NCI-H345 (cell line): ENCODE results near the gene HK1.
"Not testable (repeated sequence)": the region's sequence is repeated elsewhere in the genome, so short reads cannot be mapped to it uniquely, and the experiment has no call there.

Experiments
- DNase-seq: peaks from one replicate; lab custom pipeline; 2025; lab: John Stamatoyannopoulos, UW

Gene HK1

GRCh38 chr10:69259547-69260243 lies 18.6 kb upstream of the HK1 start:
- DNase-seq = no peak

- no peak for DNase-seq
Observed at GRCh38 chr10:69261184-69261583, 17.1 kb upstream of the HK1 start.

GRCh38 chr10:69262292-69262751 lies 16.0 kb upstream of the HK1 start:
- DNase-seq = no peak

GRCh38 chr10:69265521-69265920 lies 12.8 kb upstream of the HK1 start:
- no peak for DNase-seq

GRCh38 chr10:69268761-69269416 lies 9.4 kb upstream of the HK1 start:
- DNase-seq = no peak

GRCh38 chr10:69269761-69270160 lies 8.5 kb upstream of the HK1 start:
- DNase-seq = no peak

GRCh38 chr10:69270990-69271389 lies 7.3 kb upstream of the HK1 start:
- DNase-seq = no peak

- DNase-seq = no peak
Observed at GRCh38 chr10:69272624-69273023, 5.7 kb upstream of the HK1 start.

- no peak for DNase-seq
Observed at GRCh38 chr10:69275444-69275843, 2.9 kb upstream of the HK1 start.

GRCh38 chr10:69276503-69276902 lies 1.8 kb upstream of the HK1 start:
- no peak for DNase-seq

- no peak for DNase-seq
Observed at GRCh38 chr10:69279110-69279509, 814 bp downstream of the HK1 start.

- no peak for DNase-seq
Observed at GRCh38 chr10:69281507-69282413, 3.5 kb downstream of the HK1 start.

GRCh38 chr10:69284402-69284801 lies 6.1 kb downstream of the HK1 start:
- DNase-seq = not testable (repeated sequence)

GRCh38 chr10:69285699-69286098 lies 7.4 kb downstream of the HK1 start:
- no peak for DNase-seq

- DNase-seq = no peak
Observed at GRCh38 chr10:69287181-69287580, 8.9 kb downstream of the HK1 start.

- no peak for DNase-seq
Observed at GRCh38 chr10:69290993-69291392, 12.7 kb downstream of the HK1 start.

- DNase-seq = no peak
Observed at GRCh38 chr10:69292459-69292858, 14.2 kb downstream of the HK1 start.

GRCh38 chr10:69295027-69295636 lies 16.8 kb downstream of the HK1 start:
- no peak for DNase-seq

- DNase-seq = no peak
Observed at GRCh38 chr10:69303632-69304051, 25.3 kb downstream of the HK1 start.

GRCh38 chr10:69306421-69306820 lies 28.1 kb downstream of the HK1 start:
- DNase-seq = no peak

GRCh38 chr10:69307434-69307833 lies 29.1 kb downstream of the HK1 start:
- DNase-seq = no peak

GRCh38 chr10:69308304-69308703 lies 30.0 kb downstream of the HK1 start:
- DNase-seq = not testable (repeated sequence)
